Natural killer cell (primary cell): ENCODE data around the gene KCTD19. TPM values are rescaled to one million over a fixed set of nuclear protein-coding genes. Genes with fewer than 3 reads are reported as not detected.

Source experiments
- ATAC-seq, 3 donors: fragments of 150-1000 bp in 2 of 3; fragments of 200-7000 bp in 1 of 3; cut with Tn5 transposase; 1 replicate in 1 of 3; 2 replicates in 2 of 3; pipeline ENCODE4 v1.10.0; 2021; ENCODE audit warnings: mild to moderate bottlenecking in 2 of 3, moderate library complexity in 2 of 3
- DNase-seq, 2 donors: peaks; one replicate each; pipeline versions ENCODE4 v3.0.0 to v3.0.0-alpha.2; 2013 to 2021; ENCODE audit warnings: mixed read lengths in 1 of 2
- H3K27ac ChIP-seq: one replicate; pipeline ENCODE4 v1.5.1; 2013; ENCODE audit warnings: mild to moderate bottlenecking, low read length
- H3K27me3 ChIP-seq: one replicate; pipeline ENCODE4 v1.6.1; 2013; ENCODE audit warnings: low read length; ENCODE audit not compliant: control insufficient read depth, insufficient read depth
- H3K36me3 ChIP-seq: one replicate; pipeline ENCODE4 v1.6.1; 2013; ENCODE audit warnings: low read length; ENCODE audit not compliant: control insufficient read depth, insufficient read depth
- H3K4me1 ChIP-seq: one replicate; pipeline ENCODE4 v1.6.1; 2013; ENCODE audit warnings: low read length; ENCODE audit not compliant: control insufficient read depth, insufficient read depth
- H3K4me3 ChIP-seq: one replicate; pipeline ENCODE4 v1.5.1; 2013; ENCODE audit warnings: low read length
- H3K9me3 ChIP-seq: one replicate; pipeline ENCODE4 v1.6.1; 2013; ENCODE audit warnings: low read length; ENCODE audit not compliant: control insufficient read depth, insufficient read depth
- H3K27ac Mint-ChIP-seq, 2 donors: one replicate each; pipeline ENCODE4 v1.8.0; 2022; ENCODE audit warnings: mild to moderate bottlenecking in 2 of 2, mixed read lengths in 2 of 2, moderate library complexity in 1 of 2
- H3K27me3 Mint-ChIP-seq, 2 donors: one replicate each; pipeline ENCODE4 v1.8.0; 2022; ENCODE audit warnings: low read depth in 2 of 2, mixed read lengths in 2 of 2
- H3K36me3 Mint-ChIP-seq: one replicate; pipeline ENCODE4 v1.8.0; 2022; ENCODE audit warnings: mixed read lengths
- H3K4me1 Mint-ChIP-seq, 2 donors: one replicate each; pipeline ENCODE4 v1.8.0; 2022; ENCODE audit warnings: mixed read lengths in 2 of 2
- H3K4me3 Mint-ChIP-seq: one replicate; pipeline ENCODE4 v1.8.0; 2022; ENCODE audit warnings: mild to moderate bottlenecking, moderate library complexity, mixed read lengths
- H3K9me3 Mint-ChIP-seq, 2 donors: one replicate each; pipeline ENCODE4 v1.8.0; 2022; ENCODE audit warnings: mixed read lengths in 2 of 2
- WGBS: methylation state at CpG from one replicate; pipeline ENCODE4 v1.1.7; 2013; ENCODE audit warnings: missing lambda C conversion rate; ENCODE audit not compliant: insufficient coverage; 5-methylcytosine and 5-hydroxymethylcytosine counted together
- intact Hi-C: fragments of 100-400 bp; cut with micrococcal nuclease; formaldehyde crosslinking; loops from one replicate; pipeline ENCODE4 v1.14.2; 2022
- total RNA-seq, 4 donors: library from RNA; stranded (reverse); fragments of 120-200 nt in 1 of 4; gene quantifications; one replicate each; pipeline versions ENCODE4 v1.2.3 to v1.2.4, GENCODE V29; 2013 to 2022
- TF ChIP-seq, protein P1 (sequence below): fragments of 200-600 bp; IDR thresholded peaks from one replicate; pipeline ENCODE4 v1.8.0; 2022; ENCODE audit warnings: antibody characterized with exemption

Gene KCTD19
- total RNA-seq, 3 donors from 2014 or later (not counting 1 experiment from before 2014, with no cell fraction given), result not detected

DNA sequence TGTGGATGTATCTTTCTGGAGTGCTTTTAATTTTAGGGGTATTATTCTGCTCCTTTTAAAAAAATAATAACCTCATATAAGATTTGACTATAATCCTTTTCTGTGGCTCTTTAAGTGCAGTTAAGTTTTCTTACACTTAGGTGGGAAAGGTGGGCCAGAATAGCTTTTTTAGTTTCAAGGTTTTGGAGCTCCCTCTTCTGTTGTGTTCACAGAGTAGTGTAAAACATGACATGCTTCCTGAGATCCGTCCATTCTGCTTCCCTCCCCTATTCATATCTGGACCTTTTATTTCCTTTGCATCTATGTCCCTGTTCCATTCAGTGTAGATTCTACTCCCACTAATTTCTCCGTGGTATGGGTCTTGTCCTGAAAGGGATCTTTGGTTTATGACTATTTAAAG is 12.9 kb upstream of the KCTD19 start:
- WGBS, result 38% methylated on average over 1 of the region's 2 CpGs
- no peak overlapping the region for H3K27ac Mint-ChIP-seq
- no peak overlapping the region for H3K4me3 ChIP-seq
- ATAC-seq (no peak), DNase-seq (peak in 1 of 2 donors; percentile 15)
- H3K9me3 Mint-ChIP-seq, result no peaks in the 10 kb centered on the region
- no peaks in the 10 kb centered on the region for H3K27me3 ChIP-seq
- no peaks in the 10 kb centered on the region for H3K9me3 ChIP-seq
- H3K27ac ChIP-seq, result no peak overlapping the region
- no peak overlapping the region for H3K4me3 Mint-ChIP-seq
- H3K36me3 Mint-ChIP-seq, result no peaks in the 10 kb centered on the region
- no peaks in the 10 kb centered on the region for H3K4me1 Mint-ChIP-seq
- no peaks in the 10 kb centered on the region for H3K36me3 ChIP-seq
- intact Hi-C loops, result no loop called here
- TF ChIP-seq, protein P1, sequence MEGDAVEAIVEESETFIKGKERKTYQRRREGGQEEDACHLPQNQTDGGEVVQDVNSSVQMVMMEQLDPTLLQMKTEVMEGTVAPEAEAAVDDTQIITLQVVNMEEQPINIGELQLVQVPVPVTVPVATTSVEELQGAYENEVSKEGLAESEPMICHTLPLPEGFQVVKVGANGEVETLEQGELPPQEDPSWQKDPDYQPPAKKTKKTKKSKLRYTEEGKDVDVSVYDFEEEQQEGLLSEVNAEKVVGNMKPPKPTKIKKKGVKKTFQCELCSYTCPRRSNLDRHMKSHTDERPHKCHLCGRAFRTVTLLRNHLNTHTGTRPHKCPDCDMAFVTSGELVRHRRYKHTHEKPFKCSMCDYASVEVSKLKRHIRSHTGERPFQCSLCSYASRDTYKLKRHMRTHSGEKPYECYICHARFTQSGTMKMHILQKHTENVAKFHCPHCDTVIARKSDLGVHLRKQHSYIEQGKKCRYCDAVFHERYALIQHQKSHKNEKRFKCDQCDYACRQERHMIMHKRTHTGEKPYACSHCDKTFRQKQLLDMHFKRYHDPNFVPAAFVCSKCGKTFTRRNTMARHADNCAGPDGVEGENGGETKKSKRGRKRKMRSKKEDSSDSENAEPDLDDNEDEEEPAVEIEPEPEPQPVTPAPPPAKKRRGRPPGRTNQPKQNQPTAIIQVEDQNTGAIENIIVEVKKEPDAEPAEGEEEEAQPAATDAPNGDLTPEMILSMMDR, result no peak
- H3K4me1 ChIP-seq, result no peaks in the 10 kb centered on the region
- H3K27me3 Mint-ChIP-seq, result no peaks in the 10 kb centered on the region

DNA sequence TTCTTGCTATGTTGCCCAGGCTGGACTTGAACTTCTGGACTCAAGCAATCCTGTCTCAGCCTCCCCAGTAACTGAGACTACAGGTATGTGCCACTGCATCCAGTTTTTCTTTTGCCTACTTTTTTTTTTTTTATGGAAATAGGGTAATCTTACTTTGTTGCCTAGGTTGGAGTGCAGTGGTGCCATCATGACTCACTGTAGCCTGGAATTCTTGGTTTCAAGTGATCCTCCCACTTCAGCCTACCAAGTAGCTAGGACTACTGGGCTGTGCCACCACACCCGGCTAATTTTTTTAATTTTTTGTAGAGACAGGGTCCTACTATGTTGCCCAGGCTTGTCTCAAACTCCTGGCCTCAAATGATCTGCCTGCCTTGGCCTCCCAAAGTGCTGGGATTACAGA is 10.1 kb upstream of the KCTD19 start:
- Mint-ChIP-seq H3K27ac (no peak overlapping the region), H3K27me3 (no peaks in the 10 kb centered on the region), H3K9me3 (no peaks in the 10 kb centered on the region), H3K4me3 (no peak overlapping the region), H3K36me3 (no peaks in the 10 kb centered on the region), H3K4me1 (no peaks in the 10 kb centered on the region)
- Histone ChIP-seq H3K4me3 (no peak overlapping the region), H3K27me3 (no peaks in the 10 kb centered on the region), H3K27ac (no peak overlapping the region), H3K4me1 (no peaks in the 10 kb centered on the region), H3K9me3 (no peaks in the 10 kb centered on the region), H3K36me3 (no peaks in the 10 kb centered on the region)
- WGBS, result 100% methylated on average over 1 of the region's 1 CpG
- intact Hi-C loops, result no loop called here
- TF ChIP-seq, protein P1, result no peak
- ATAC-seq (no peak), DNase-seq (no peak)

DNA sequence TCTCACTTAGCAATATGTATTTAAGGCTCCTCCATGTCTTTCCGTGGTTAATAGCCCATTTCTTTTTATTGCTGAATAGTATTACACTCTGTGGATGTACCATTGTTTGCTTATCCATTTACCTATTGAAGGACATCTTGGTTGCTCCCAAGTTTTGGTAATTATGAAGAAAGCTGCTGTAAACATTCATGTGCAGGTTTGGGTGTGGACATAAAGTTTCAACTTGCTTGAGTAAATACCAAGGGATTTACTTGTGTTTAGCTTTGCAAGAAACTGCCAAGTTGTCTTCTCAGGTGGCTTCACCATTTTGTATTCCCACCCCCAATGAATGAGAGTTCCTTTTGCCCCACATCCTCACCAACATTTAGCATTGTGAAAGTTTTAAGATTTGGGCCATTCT is 9.6 kb upstream of the KCTD19 start:
- Histone ChIP-seq H3K4me1 (no peaks in the 10 kb centered on the region), H3K9me3 (no peaks in the 10 kb centered on the region), H3K27me3 (no peaks in the 10 kb centered on the region), H3K27ac (no peak overlapping the region), H3K36me3 (no peaks in the 10 kb centered on the region), H3K4me3 (no peak overlapping the region)
- Mint-ChIP-seq H3K27me3 (no peaks in the 10 kb centered on the region), H3K4me1 (no peaks in the 10 kb centered on the region), H3K27ac (no peak overlapping the region), H3K4me3 (no peak overlapping the region), H3K36me3 (no peaks in the 10 kb centered on the region), H3K9me3 (no peaks in the 10 kb centered on the region)
- WGBS, result no CpG with 5 or more reads among the region's 1 CpG
- no peak for DNase-seq
- intact Hi-C loops, result no loop called here
- no peak for ATAC-seq
- TF ChIP-seq, protein P1, result no peak

DNA sequence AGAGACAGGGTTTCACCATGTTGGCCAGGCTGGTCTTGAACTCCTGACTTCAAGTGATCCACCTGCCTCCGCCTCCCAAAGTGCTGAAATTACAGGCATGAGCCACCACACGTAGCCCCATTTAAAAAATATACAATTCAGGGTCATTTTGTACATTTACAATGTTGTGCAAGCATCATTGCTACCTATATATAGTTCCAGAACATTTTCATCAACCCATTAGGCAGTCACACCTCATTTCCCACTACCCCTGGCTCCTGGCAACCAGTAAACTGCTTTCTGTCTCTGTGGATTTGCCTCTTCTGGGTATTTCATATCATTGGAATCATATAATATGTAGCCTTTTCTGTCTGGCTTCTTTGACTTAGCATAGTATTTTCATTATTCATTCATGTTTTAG is 6.8 kb upstream of the KCTD19 start:
- TF ChIP-seq, protein P1, result no peak
- 88% methylated on average over 2 of the region's 2 CpGs for WGBS
- no peaks in the 10 kb centered on the region for H3K4me1 ChIP-seq
- H3K4me3 Mint-ChIP-seq, result no peak overlapping the region
- no peaks in the 10 kb centered on the region for H3K36me3 Mint-ChIP-seq
- no peak overlapping the region for H3K4me3 ChIP-seq
- no peaks in the 10 kb centered on the region for H3K9me3 ChIP-seq
- no peaks in the 10 kb centered on the region for H3K27me3 Mint-ChIP-seq
- no peaks in the 10 kb centered on the region for H3K9me3 Mint-ChIP-seq
- DNase-seq (no peak), ATAC-seq (no peak)
- no peak overlapping the region for H3K27ac Mint-ChIP-seq
- H3K27ac ChIP-seq, result no peak overlapping the region
- H3K27me3 ChIP-seq, result no peaks in the 10 kb centered on the region
- intact Hi-C loops, result no loop called here
- no peaks in the 10 kb centered on the region for H3K4me1 Mint-ChIP-seq
- H3K36me3 ChIP-seq, result no peaks in the 10 kb centered on the region
